Measurements from ENCODE around the gene ZNF492.
"Not testable (repeated sequence)": the region's sequence is repeated elsewhere in the genome, so short reads cannot be mapped to it uniquely, and the experiment has no call there.

The ZNF492 gene

GRCh38 chr19:22607653-22608430 lies 26.3 kb upstream of the ZNF492 start:
- CTCF ChIA-PET, result no interaction called here
- no peak overlapping the region for H3K4me3 ChIP-seq (ENCODE audit: low read depth, low read length)

GRCh38 chr19:22608441-22608840 lies 25.7 kb upstream of the ZNF492 start:
- CTCF ChIA-PET, result no interaction called here
- no peak for DNase-seq (ENCODE audit: low read depth, low spot score)
- no peak overlapping the region for H3K4me3 ChIP-seq (ENCODE audit: low read depth, low read length)
- no peak for TF ChIP-seq CTCF (IDR thresholded peaks at IDR 0.05; ENCODE audit: insufficient read depth, low read length, missing control alignments)
- POLR2A ChIA-PET, result no interaction called here

More at GRCh38 chr19:22607653-22608430, 26.3 kb upstream of the ZNF492 start:
- no peak for TF ChIP-seq CTCF (IDR thresholded peaks at IDR 0.05; ENCODE audit: insufficient read depth, low read length, missing control alignments)
- POLR2A ChIA-PET, result no interaction called here
- no peak for DNase-seq (ENCODE audit: low read depth, low spot score)

GRCh38 chr19:22609630-22610029 lies 24.5 kb upstream of the ZNF492 start:
- TF ChIP-seq CTCF (IDR thresholded peaks at IDR 0.05; ENCODE audit: insufficient read depth, low read length, missing control alignments), result no peak
- no peak overlapping the region for H3K4me3 ChIP-seq (ENCODE audit: low read depth, low read length)
- DNase-seq (ENCODE audit: low read depth, low spot score), result no peak
- POLR2A ChIA-PET, result no interaction called here
- CTCF ChIA-PET, result no interaction called here

- H3K4me3 ChIP-seq (ENCODE audit: low read depth, low read length), result no peak overlapping the region
- POLR2A ChIA-PET, result no interaction called here
- TF ChIP-seq CTCF (IDR thresholded peaks at IDR 0.05; ENCODE audit: insufficient read depth, low read length, missing control alignments), result no peak
- no peak for DNase-seq (ENCODE audit: low read depth, low spot score)
- CTCF ChIA-PET, result no interaction called here
These were observed 24.0 kb upstream of the ZNF492 start for GRCh38 chr19:22610121-22610520.

GRCh38 chr19:22612316-22612715 lies 21.8 kb upstream of the ZNF492 start:
- TF ChIP-seq CTCF (IDR thresholded peaks at IDR 0.05; ENCODE audit: insufficient read depth, low read length, missing control alignments), result no peak
- ChIA-PET CTCF (no interaction called here), POLR2A (no interaction called here)
- H3K4me3 ChIP-seq (ENCODE audit: low read depth, low read length), result no peak overlapping the region
- DNase-seq (ENCODE audit: low read depth, low spot score), result no peak

GRCh38 chr19:22616659-22617058 lies 17.5 kb upstream of the ZNF492 start:
- ChIA-PET CTCF (no interaction called here), POLR2A (no interaction called here)
- no peak for DNase-seq (ENCODE audit: low read depth, low spot score)
- no peak overlapping the region for H3K4me3 ChIP-seq (ENCODE audit: low read depth, low read length)
- TF ChIP-seq CTCF (IDR thresholded peaks at IDR 0.05; ENCODE audit: insufficient read depth, low read length, missing control alignments), result no peak

- DNase-seq (ENCODE audit: low read depth, low spot score); H3K4me3 ChIP-seq (ENCODE audit: low read depth, low read length); POLR2A ChIA-PET; CTCF ChIA-PET: not testable (repeated sequence)
These were observed 16.9 kb upstream of the ZNF492 start for GRCh38 chr19:22617181-22617580.

Measured in AG04449 (cell line).